Epithelial cell of esophagus (primary cell): ENCODE results near the gene ALDH1L1.

ENCODE experiments used
- DNase-seq: peaks from one replicate; pipeline ENCODE4 v3.0.0; 2010; ENCODE audit warnings: low read depth
- H3K4me3 ChIP-seq: 2 replicates; pipeline ENCODE4 v1.5.1; 2011; ENCODE audit warnings: mild to moderate bottlenecking, low read length, control low read depth
- CTCF ChIP-seq: IDR thresholded peaks from 2 replicates; pipeline ENCODE4 v1.5.1; 2011; ENCODE audit warnings: low read depth, mild to moderate bottlenecking, low read length, control low read depth, inconsistent platforms; ENCODE audit not compliant: insufficient read depth; ENCODE audit errors: missing control alignments

The ALDH1L1 gene

GRCh38 chr3:126113733-126114442 is 66.5 kb downstream of the ALDH1L1 start:
- TF ChIP-seq CTCF = peak; percentile 35
- no peak overlapping the region for H3K4me3 ChIP-seq
- no peak for DNase-seq

- DNase-seq = no peak
- no peak for TF ChIP-seq CTCF
- no peak overlapping the region for H3K4me3 ChIP-seq
These were observed 67.2 kb downstream of the ALDH1L1 start for GRCh38 chr3:126113238-126113555.

GRCh38 chr3:126112531-126113237 is 67.7 kb downstream of the ALDH1L1 start:
- no peak for DNase-seq

GRCh38 chr3:126111566-126112475 is 68.6 kb downstream of the ALDH1L1 start:
- H3K4me3 ChIP-seq = no peak overlapping the region
- DNase-seq = no peak
- TF ChIP-seq CTCF = no peak

More at GRCh38 chr3:126112531-126113237, 67.7 kb downstream of the ALDH1L1 start:
- no peak overlapping the region for H3K4me3 ChIP-seq
- TF ChIP-seq CTCF = no peak

GRCh38 chr3:126111126-126111551 is 69.2 kb downstream of the ALDH1L1 start:
- DNase-seq = peak; percentile 11
- TF ChIP-seq CTCF = no peak
- H3K4me3 ChIP-seq = no peak overlapping the region

- H3K4me3 ChIP-seq = no peak overlapping the region
- no peak for TF ChIP-seq CTCF
- no peak for DNase-seq
These were observed 69.8 kb downstream of the ALDH1L1 start for GRCh38 chr3:126110431-126111125.
